HG03457 (cell line): ENCODE results near the gene AP5B1.

ENCODE experiments used
- ATAC-seq: cut with Tn5 transposase; IDR thresholded peaks from one replicate; pipeline ENCODE4 v1.9.1; 2021; ENCODE audit warnings: moderate number of reproducible peaks; ENCODE audit not compliant: unreplicated experiment

The AP5B1 gene

GRCh38 chr11:65802841-65803240 is 22.1 kb upstream of the AP5B1 start:
- no peak for ATAC-seq

- no peak for ATAC-seq
Measured at GRCh38 chr11:65801153-65801987, 20.6 kb upstream of the AP5B1 start.

- ATAC-seq = no peak
Measured at GRCh38 chr11:65798882-65799281, 18.1 kb upstream of the AP5B1 start.

- ATAC-seq = no peak
Measured at GRCh38 chr11:65797711-65798110, 16.9 kb upstream of the AP5B1 start.

GRCh38 chr11:65796726-65797601 is 16.2 kb upstream of the AP5B1 start:
- ATAC-seq = no peak

- ATAC-seq = no peak
Measured at GRCh38 chr11:65794570-65795510, 14.1 kb upstream of the AP5B1 start.

GRCh38 chr11:65793625-65794400 is 13.0 kb upstream of the AP5B1 start:
- ATAC-seq = no peak

GRCh38 chr11:65793144-65793581 is 12.4 kb upstream of the AP5B1 start:
- no peak for ATAC-seq

- ATAC-seq = no peak
Measured at GRCh38 chr11:65792456-65792855, 11.7 kb upstream of the AP5B1 start.

- no peak for ATAC-seq
Measured at GRCh38 chr11:65791719-65792213, 11.0 kb upstream of the AP5B1 start.

- no peak for ATAC-seq
Measured at GRCh38 chr11:65790902-65791650, 10.3 kb upstream of the AP5B1 start.

- ATAC-seq = no peak
Measured at GRCh38 chr11:65790104-65790901, 9.5 kb upstream of the AP5B1 start.

- no peak for ATAC-seq
Measured at GRCh38 chr11:65789230-65790103, 8.7 kb upstream of the AP5B1 start.

GRCh38 chr11:65788821-65789220 is 8.0 kb upstream of the AP5B1 start:
- no peak for ATAC-seq

GRCh38 chr11:65787649-65788622 is 7.2 kb upstream of the AP5B1 start:
- no peak for ATAC-seq
